CD14-positive monocyte (primary cell): ENCODE results near the gene C19orf33. TPM values are rescaled to one million over a fixed set of nuclear protein-coding genes. Genes with fewer than 3 reads are reported as not detected.

Source experiments
- DNase-seq, 3 donors: peaks; one replicate each; pipeline ENCODE4 v3.0.0-alpha.2; 2011 to 2022
- H2AFZ ChIP-seq: 2 replicates; pipeline ENCODE4 v1.6.0; 2012; ENCODE audit warnings: mild to moderate bottlenecking, low read depth, low read length, inconsistent platforms; ENCODE audit not compliant: insufficient read depth, poor library complexity, severe bottlenecking
- H3K27ac ChIP-seq, 2 donors: 1 replicate in 1 of 2; 2 replicates in 1 of 2; pipeline ENCODE4 v1.5.1; 2012 to 2013; ENCODE audit warnings: low read length in 2 of 2, control low read depth in 1 of 2, inconsistent platforms in 1 of 2, low read depth in 1 of 2, mild to moderate bottlenecking in 1 of 2
- H3K27me3 ChIP-seq, 2 donors: one replicate each; pipeline versions ENCODE4 v1.6.0 to v1.6.1; 2011 to 2013; ENCODE audit warnings: low read length in 2 of 2; ENCODE audit not compliant: control insufficient read depth in 2 of 2, insufficient read depth in 2 of 2
- H3K36me3 ChIP-seq, 2 donors: replicated peaks in 1 of 2; 1 replicate in 1 of 2; 2 replicates in 1 of 2; pipeline versions ENCODE4 v1.5.1 to v1.6.1; 2012 to 2013; ENCODE audit warnings: low read length in 2 of 2, control low read depth in 1 of 2, inconsistent platforms in 1 of 2, mild to moderate bottlenecking in 1 of 2; ENCODE audit not compliant: insufficient read depth in 2 of 2, control insufficient read depth in 1 of 2
- H3K4me1 ChIP-seq, 2 donors: 1 replicate in 1 of 2; 2 replicates in 1 of 2; pipeline versions ENCODE4 v1.5.1 to v1.6.1; 2012 to 2013; ENCODE audit warnings: low read length in 2 of 2, control low read depth in 1 of 2, inconsistent platforms in 1 of 2, mild to moderate bottlenecking in 1 of 2, moderate library complexity in 1 of 2; ENCODE audit not compliant: insufficient read depth in 2 of 2, control insufficient read depth in 1 of 2
- H3K4me2 ChIP-seq: replicated peaks from 2 replicates; pipeline ENCODE3; 2012; ENCODE audit warnings: low read length, moderate library complexity, mild to moderate bottlenecking; ENCODE audit not compliant: poor library complexity, severe bottlenecking; ENCODE audit errors: extremely low read depth
- H3K4me3 ChIP-seq, 3 experiments: fragments of 200-600 bp in 1 of 3; sonication (generic) in 1 of 3; replicated peaks in 1 of 3; 1 replicate in 2 of 3; 2 replicates in 1 of 3; pipeline ENCODE4 v1.5.1; 2011 to 2013; ENCODE audit warnings: low read length in 3 of 3, mild to moderate bottlenecking in 3 of 3, control low read depth in 2 of 3, low read depth in 2 of 3, inconsistent platforms in 1 of 3, moderate library complexity in 1 of 3
- H3K79me2 ChIP-seq: 2 replicates; pipeline ENCODE4 v1.6.0; 2012; ENCODE audit warnings: mild to moderate bottlenecking, control low read depth, inconsistent platforms, low read length, moderate library complexity; ENCODE audit not compliant: insufficient read depth
- H3K9ac ChIP-seq: 2 replicates; pipeline ENCODE4 v1.6.0; 2017; ENCODE audit warnings: low read length, mild to moderate bottlenecking; ENCODE audit not compliant: insufficient read depth, poor library complexity, severe bottlenecking
- H3K9me3 ChIP-seq, 2 donors: replicated peaks in 1 of 2; 1 replicate in 1 of 2; 2 replicates in 1 of 2; pipeline versions ENCODE4 v1.5.1 to v1.6.1; 2012 to 2013; ENCODE audit warnings: low read length in 2 of 2, control low read depth in 1 of 2; ENCODE audit not compliant: control insufficient read depth in 1 of 2, insufficient read depth in 1 of 2
- H4K20me1 ChIP-seq: 2 replicates; pipeline ENCODE4 v1.6.0; 2012; ENCODE audit warnings: mild to moderate bottlenecking, low read length, control low read depth, moderate library complexity; ENCODE audit not compliant: insufficient read depth
- H3K27ac Mint-ChIP-seq, 7 donors: one replicate each; pipeline ENCODE4 v1.8.0; 2020; ENCODE audit warnings: mild to moderate bottlenecking in 7 of 7, mixed read lengths in 7 of 7, moderate library complexity in 6 of 7, inconsistent platforms in 2 of 7
- H3K27me3 Mint-ChIP-seq, 3 donors: one replicate each; pipeline ENCODE4 v1.8.0; 2021 to 2022; ENCODE audit warnings: low read depth in 3 of 3, mild to moderate bottlenecking in 3 of 3, mixed read lengths in 3 of 3, moderate library complexity in 3 of 3, inconsistent platforms in 1 of 3
- H3K36me3 Mint-ChIP-seq, 2 donors: one replicate each; pipeline ENCODE4 v1.8.0; 2020; ENCODE audit warnings: mixed read lengths in 2 of 2, inconsistent platforms in 1 of 2, mild to moderate bottlenecking in 1 of 2
- H3K4me1 Mint-ChIP-seq: one replicate; pipeline ENCODE4 v1.8.0; 2020; ENCODE audit warnings: mild to moderate bottlenecking, mixed read lengths
- H3K4me3 Mint-ChIP-seq, 2 donors: one replicate each; pipeline ENCODE4 v1.8.0; 2020; ENCODE audit warnings: mild to moderate bottlenecking in 2 of 2, mixed read lengths in 2 of 2, moderate library complexity in 1 of 2
- H3K9me3 Mint-ChIP-seq, 7 donors: one replicate each; pipeline ENCODE4 v1.8.0; 2020 to 2022; ENCODE audit warnings: mixed read lengths in 7 of 7, mild to moderate bottlenecking in 6 of 7, moderate library complexity in 6 of 7, inconsistent platforms in 2 of 7
- CTCF ChIP-seq: fragments of 200-600 bp; IDR thresholded peaks from one replicate; pipeline ENCODE4 v1.8.0; 2022; ENCODE audit warnings: antibody characterized with exemption, mild to moderate bottlenecking
- WGBS: methylation state at CpG from one replicate; pipeline ENCODE4 v1.1.5; 2013; ENCODE audit warnings: missing lambda C conversion rate; ENCODE audit not compliant: insufficient coverage; 5-methylcytosine and 5-hydroxymethylcytosine counted together
- intact Hi-C, 2 donors: fragments of 100-400 bp; cut with micrococcal nuclease; formaldehyde crosslinking; loops; one replicate each; pipeline versions ENCODE4 v1.15.0 to v1.15.1; 2023
- polyA plus RNA-seq, 3 donors: library from polyadenylated mRNA; depleted of rRNA in 1 of 3; unstranded in 2 of 3; stranded (reverse) in 1 of 3; fragments of 300-500 nt in 2 of 3; fragments of >200 nt in 1 of 3; fragmentation: Illumina TruSeq in 2 of 3; gene quantifications; 1 replicate in 2 of 3; 2 replicates in 1 of 3; pipeline ENCODE4 v1.2.3, GENCODE V29; 2012 to 2021

Gene C19orf33
- polyA plus RNA-seq, 3 donors, result 0.43 to 0.73 (median 0.69) TPM

GRCh38 chr19:38277549-38277948, 26.5 kb upstream of the C19orf33 start:
- peaks cover 19 to 32% of the 10 kb centered on the region in 2 donors for H3K36me3 Mint-ChIP-seq
- no peak overlapping the region for H2AFZ ChIP-seq
- H3K27ac Mint-ChIP-seq, result no peak overlapping the region
- no peak overlapping the region for H3K9ac ChIP-seq
- no peaks in the 10 kb centered on the region for H3K9me3 Mint-ChIP-seq
- no peak overlapping the region for H3K27ac ChIP-seq
- 94% methylated on average over 2 of the region's 5 CpGs for WGBS
- peaks cover 0 to 11% of the 10 kb centered on the region in 2 donors for H3K36me3 ChIP-seq
- H3K4me1 Mint-ChIP-seq, result peaks cover 6% of the 10 kb centered on the region
- H4K20me1 ChIP-seq, result peaks cover 30% of the 10 kb centered on the region
- no peak for TF ChIP-seq CTCF
- H3K4me1 ChIP-seq, result no peaks in the 10 kb centered on the region
- H3K4me3 Mint-ChIP-seq, result no peak overlapping the region
- H3K9me3 ChIP-seq, result no peaks in the 10 kb centered on the region
- H3K27me3 ChIP-seq, result no peaks in the 10 kb centered on the region
- intact Hi-C loops, result no loop called here
- H3K27me3 Mint-ChIP-seq, result no peaks in the 10 kb centered on the region
- no peak overlapping the region for H3K4me2 ChIP-seq
- no peak overlapping the region for H3K4me3 ChIP-seq
- no peak for DNase-seq
- H3K79me2 ChIP-seq, result peaks cover 16% of the 10 kb centered on the region

- 94% methylated on average over 5 of the region's 9 CpGs for WGBS
- Mint-ChIP-seq H3K4me3 (no peak overlapping the region), H3K27me3 (peaks cover 0 to 2% (median 0%) of the 10 kb centered on the region in 3 donors), H3K36me3 (peaks cover 21 to 38% of the 10 kb centered on the region in 2 donors), H3K4me1 (peaks cover 7% of the 10 kb centered on the region), H3K9me3 (no peaks in the 10 kb centered on the region), H3K27ac (no peak overlapping the region)
- no peak for TF ChIP-seq CTCF
- Histone ChIP-seq H3K4me2 (no peak overlapping the region), H4K20me1 (peaks cover 28% of the 10 kb centered on the region), H3K36me3 (peaks cover 0 to 11% of the 10 kb centered on the region in 2 donors), H3K27me3 (no peaks in the 10 kb centered on the region), H3K4me3 (no peak overlapping the region), H3K9ac (no peak overlapping the region), H3K4me1 (peaks cover 0 to 2% of the 10 kb centered on the region in 2 donors), H3K27ac (no peak overlapping the region), H3K9me3 (no peaks in the 10 kb centered on the region), H2AFZ (no peak overlapping the region), H3K79me2 (peaks cover 19% of the 10 kb centered on the region)
- no peak for DNase-seq
- intact Hi-C loops, result no loop called here
Measured at GRCh38 chr19:38277969-38278680, 25.9 kb upstream of the C19orf33 start.
